Measurements from ENCODE around the gene IFNK. TPM values are rescaled to one million over a fixed set of nuclear protein-coding genes. Genes with fewer than 3 reads are reported as not detected.

Gene IFNK
- total RNA-seq, 6 experiments from 2014 or later: not detected

GRCh38 chr9:27539479-27540441 lies 15.7 kb downstream of the IFNK start:
- intact Hi-C loops (cut with DNase I): loop anchor here in 1 of 2 donors (5.0 kb wide), 1 partner anchor 207 kb away; no protein-coding TSS in a partner anchor
- no peaks in the 10 kb centered on the region for H3K9me3 ChIP-seq

GRCh38 chr9:27540502-27540901 lies 16.4 kb downstream of the IFNK start:
- peaks cover 0 to 43% (median 12%) of the 10 kb centered on the region in 4 donors for H3K4me1 ChIP-seq
- WGBS (ENCODE audit: insufficient coverage, low coverage, low lambda C conversion rate, missing lambda C conversion rate): 38% methylated on average over 1 of the region's 1 CpG
- H3K9me3 ChIP-seq: no peaks in the 10 kb centered on the region
- no peak overlapping the region for H3K4me3 ChIP-seq
- ATAC-seq (peak in 1 of 4 donors; percentile 3), DNase-seq (no peak)
- peak overlapping the region; percentile 75 to 82 (median 80) for H3K27ac ChIP-seq
- intact Hi-C loops (cut with DNase I): loop anchor here in 1 of 2 donors (5.0 kb wide), 1 partner anchor 208 kb away; no protein-coding TSS in a partner anchor
- H3K36me3 ChIP-seq: no peaks in the 10 kb centered on the region
- H3K27me3 ChIP-seq: no peaks in the 10 kb centered on the region
- TF ChIP-seq POLR2A (IDR thresholded peaks at IDR 0.05): no peak
- TF ChIP-seq, protein P1, sequence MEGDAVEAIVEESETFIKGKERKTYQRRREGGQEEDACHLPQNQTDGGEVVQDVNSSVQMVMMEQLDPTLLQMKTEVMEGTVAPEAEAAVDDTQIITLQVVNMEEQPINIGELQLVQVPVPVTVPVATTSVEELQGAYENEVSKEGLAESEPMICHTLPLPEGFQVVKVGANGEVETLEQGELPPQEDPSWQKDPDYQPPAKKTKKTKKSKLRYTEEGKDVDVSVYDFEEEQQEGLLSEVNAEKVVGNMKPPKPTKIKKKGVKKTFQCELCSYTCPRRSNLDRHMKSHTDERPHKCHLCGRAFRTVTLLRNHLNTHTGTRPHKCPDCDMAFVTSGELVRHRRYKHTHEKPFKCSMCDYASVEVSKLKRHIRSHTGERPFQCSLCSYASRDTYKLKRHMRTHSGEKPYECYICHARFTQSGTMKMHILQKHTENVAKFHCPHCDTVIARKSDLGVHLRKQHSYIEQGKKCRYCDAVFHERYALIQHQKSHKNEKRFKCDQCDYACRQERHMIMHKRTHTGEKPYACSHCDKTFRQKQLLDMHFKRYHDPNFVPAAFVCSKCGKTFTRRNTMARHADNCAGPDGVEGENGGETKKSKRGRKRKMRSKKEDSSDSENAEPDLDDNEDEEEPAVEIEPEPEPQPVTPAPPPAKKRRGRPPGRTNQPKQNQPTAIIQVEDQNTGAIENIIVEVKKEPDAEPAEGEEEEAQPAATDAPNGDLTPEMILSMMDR (IDR thresholded peaks at IDR 0.05): no peak

More at GRCh38 chr9:27539479-27540441, 15.7 kb downstream of the IFNK start:
- H3K4me1 ChIP-seq: peaks cover 0 to 43% (median 12%) of the 10 kb centered on the region in 4 donors
- ATAC-seq (peak; percentile 74 to 88 (median 80)), DNase-seq (peak in 2 of 3 donors; percentile 35 to 61)
- no peaks in the 10 kb centered on the region for H3K27me3 ChIP-seq
- H3K36me3 ChIP-seq: no peaks in the 10 kb centered on the region
- H3K4me3 ChIP-seq: no peak overlapping the region
- WGBS (ENCODE audit: insufficient coverage, low coverage, low lambda C conversion rate, missing lambda C conversion rate): 26% methylated on average over 5 of the region's 5 CpGs
- H3K27ac ChIP-seq: peak overlapping the region; percentile 75 to 82 (median 80)
- TF ChIP-seq, protein P1 (IDR thresholded peaks at IDR 0.05): no peak
- TF ChIP-seq POLR2A (IDR thresholded peaks at IDR 0.05): no peak

- peaks cover 0 to 41% (median 12%) of the 10 kb centered on the region in 4 donors for H3K4me1 ChIP-seq
- intact Hi-C loops (cut with DNase I): loop anchor here in 1 of 2 donors (5.0 kb wide), 1 partner anchor 209 kb away; no protein-coding TSS in a partner anchor
- no peaks in the 10 kb centered on the region for H3K9me3 ChIP-seq
- H3K27me3 ChIP-seq: no peaks in the 10 kb centered on the region
- ATAC-seq (no peak), DNase-seq (no peak)
- no peak overlapping the region for H3K27ac ChIP-seq
- H3K4me3 ChIP-seq: no peak overlapping the region
- 93% methylated on average over 4 of the region's 4 CpGs for WGBS (ENCODE audit: insufficient coverage, low coverage, low lambda C conversion rate, missing lambda C conversion rate)
- no peak for TF ChIP-seq POLR2A (IDR thresholded peaks at IDR 0.05)
- TF ChIP-seq, protein P1 (IDR thresholded peaks at IDR 0.05): no peak
- H3K36me3 ChIP-seq: no peaks in the 10 kb centered on the region
Measured at GRCh38 chr9:27541740-27542139, 17.6 kb downstream of the IFNK start.

- Histone ChIP-seq H3K9me3 (no peaks in the 10 kb centered on the region), H3K4me1 (peaks cover 0 to 34% (median 12%) of the 10 kb centered on the region in 4 donors), H3K27me3 (no peaks in the 10 kb centered on the region), H3K4me3 (no peak overlapping the region), H3K27ac (no peak overlapping the region), H3K36me3 (no peaks in the 10 kb centered on the region)
- WGBS (ENCODE audit: insufficient coverage, low coverage, low lambda C conversion rate, missing lambda C conversion rate): 94% methylated on average over 2 of the region's 2 CpGs
- TF ChIP-seq POLR2A (IDR thresholded peaks at IDR 0.05): no peak
- ATAC-seq (no peak), DNase-seq (no peak)
- intact Hi-C loops (cut with DNase I): loop anchor here in 1 of 2 donors (5.0 kb wide), 1 partner anchor 210 kb away; no protein-coding TSS in a partner anchor
Measured at GRCh38 chr9:27542508-27542907, 18.4 kb downstream of the IFNK start.
